NB4 (cell line): ENCODE results near the gene LCORL.

ENCODE experiments used
- DNase-seq: peaks from one replicate; pipeline ENCODE4 v3.0.0; 2010; ENCODE audit warnings: low read depth
- H3K4me3 ChIP-seq: one replicate; pipeline ENCODE4 v1.5.1; 2011; ENCODE audit warnings: mild to moderate bottlenecking, low read depth, low read length, moderate library complexity
- CTCF ChIP-seq: IDR thresholded peaks from one replicate; pipeline ENCODE4 v1.5.1; 2012; ENCODE audit warnings: low read depth, low read length
- MAX ChIP-seq: IDR thresholded peaks from 2 replicates; pipeline ENCODE4 v1.6.1; 2011; ENCODE audit warnings: low read depth, low read length
- MYC ChIP-seq: IDR thresholded peaks from 2 replicates; pipeline ENCODE4 v1.6.1; 2011; ENCODE audit warnings: low read depth, low read length
- POLR2A ChIP-seq: IDR thresholded peaks from 2 replicates; pipeline ENCODE4 v1.6.1; 2011; ENCODE audit warnings: mild to moderate bottlenecking; ENCODE audit not compliant: insufficient read length; ENCODE audit errors: extremely low read depth

LCORL gene

GRCh38 chr4:17962171-17962570 lies 59.4 kb downstream of the LCORL start:
- TF ChIP-seq CTCF (no peak), MAX (no peak), POLR2A (no peak), MYC (no peak)
- DNase-seq = no peak
- H3K4me3 ChIP-seq = no peak overlapping the region

GRCh38 chr4:17961249-17961648 lies 60.3 kb downstream of the LCORL start:
- H3K4me3 ChIP-seq = no peak overlapping the region
- no peak for DNase-seq
- TF ChIP-seq MYC (no peak), POLR2A (no peak), MAX (no peak), CTCF (no peak)

GRCh38 chr4:17958181-17958580 lies 63.4 kb downstream of the LCORL start:
- H3K4me3 ChIP-seq = no peak overlapping the region
- TF ChIP-seq MYC = no peak
- TF ChIP-seq POLR2A = no peak
- no peak for TF ChIP-seq CTCF
- TF ChIP-seq MAX = no peak
- DNase-seq = no peak

GRCh38 chr4:17957688-17958087 lies 63.9 kb downstream of the LCORL start:
- no peak for DNase-seq

GRCh38 chr4:17956245-17956644 lies 65.3 kb downstream of the LCORL start:
- TF ChIP-seq MAX (no peak), CTCF (no peak), MYC (no peak), POLR2A (no peak)
- DNase-seq = no peak
- H3K4me3 ChIP-seq = no peak overlapping the region

More at GRCh38 chr4:17957688-17958087, 63.9 kb downstream of the LCORL start:
- TF ChIP-seq MAX (no peak), CTCF (no peak), MYC (no peak), POLR2A (no peak)
- H3K4me3 ChIP-seq = no peak overlapping the region

GRCh38 chr4:17945303-17945702 lies 76.3 kb downstream of the LCORL start:
- no peak for DNase-seq
- H3K4me3 ChIP-seq = no peak overlapping the region
- TF ChIP-seq CTCF (no peak), POLR2A (no peak), MAX (no peak), MYC (no peak)
